RPMI7951 (cell line): Measurements from ENCODE around the gene PVALEF. TPM values are rescaled to one million over a fixed set of nuclear protein-coding genes. Genes with fewer than 3 reads are reported as not detected.

Experiments
- DNase-seq: peaks from one replicate; pipeline ENCODE4 v3.0.0-alpha.2; 2012; ENCODE audit warnings: low read depth
- total RNA-seq: library from RNA; depleted of rRNA; stranded (reverse); fragments of >200 nt; shearing (Covaris generic); gene quantifications from 2 replicates; pipeline ENCODE4 v1.2.3, GENCODE V29; 2014; rRNA removed

PVALEF gene
- total RNA-seq = not detected in 2 replicates

DNA sequence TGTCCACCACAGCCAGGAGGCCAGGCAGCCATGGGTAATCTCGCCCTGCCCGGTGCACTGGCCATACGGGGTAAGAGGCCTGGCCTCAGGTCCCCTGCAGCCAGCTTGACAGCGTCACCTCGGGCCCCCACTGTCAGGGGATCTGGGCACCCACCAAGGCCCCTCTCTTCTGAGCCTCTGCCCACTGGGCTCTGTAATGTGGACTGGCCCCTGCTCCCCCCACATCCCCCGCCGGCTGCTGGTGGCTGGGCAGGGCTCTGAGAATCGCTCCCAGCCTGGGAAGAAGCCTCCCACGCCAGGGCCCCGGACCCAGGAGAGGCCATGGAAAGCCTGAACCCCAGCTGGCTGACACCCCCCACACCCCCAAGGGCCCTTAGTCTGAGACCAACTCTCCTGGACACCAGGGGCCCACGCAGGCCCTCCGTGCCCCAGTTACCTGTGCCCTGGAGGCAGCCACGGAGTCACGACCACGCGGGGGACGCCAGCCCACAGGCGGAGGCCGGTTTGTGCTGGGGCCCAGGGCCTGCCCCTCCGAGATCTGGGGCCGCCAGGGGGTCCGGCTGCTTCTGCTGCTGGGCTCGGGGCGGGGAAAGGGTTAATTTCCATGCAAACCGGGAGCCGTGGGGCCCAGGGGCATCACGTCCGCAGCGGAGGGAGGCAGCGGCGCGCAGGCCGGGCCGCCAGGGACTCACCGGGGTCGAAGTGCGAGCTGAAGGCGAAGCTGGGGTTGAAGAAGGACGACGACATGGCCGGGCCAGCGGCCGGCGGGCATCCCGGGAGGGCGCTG is at the start of gene PVALEF:
Gene PVALEF (plus strand): TSS at position 262 of the 787 bp plus-strand sequence. CDS start 15,720 bp downstream, outside the sequence.
- DNase-seq = no peak

DNA sequence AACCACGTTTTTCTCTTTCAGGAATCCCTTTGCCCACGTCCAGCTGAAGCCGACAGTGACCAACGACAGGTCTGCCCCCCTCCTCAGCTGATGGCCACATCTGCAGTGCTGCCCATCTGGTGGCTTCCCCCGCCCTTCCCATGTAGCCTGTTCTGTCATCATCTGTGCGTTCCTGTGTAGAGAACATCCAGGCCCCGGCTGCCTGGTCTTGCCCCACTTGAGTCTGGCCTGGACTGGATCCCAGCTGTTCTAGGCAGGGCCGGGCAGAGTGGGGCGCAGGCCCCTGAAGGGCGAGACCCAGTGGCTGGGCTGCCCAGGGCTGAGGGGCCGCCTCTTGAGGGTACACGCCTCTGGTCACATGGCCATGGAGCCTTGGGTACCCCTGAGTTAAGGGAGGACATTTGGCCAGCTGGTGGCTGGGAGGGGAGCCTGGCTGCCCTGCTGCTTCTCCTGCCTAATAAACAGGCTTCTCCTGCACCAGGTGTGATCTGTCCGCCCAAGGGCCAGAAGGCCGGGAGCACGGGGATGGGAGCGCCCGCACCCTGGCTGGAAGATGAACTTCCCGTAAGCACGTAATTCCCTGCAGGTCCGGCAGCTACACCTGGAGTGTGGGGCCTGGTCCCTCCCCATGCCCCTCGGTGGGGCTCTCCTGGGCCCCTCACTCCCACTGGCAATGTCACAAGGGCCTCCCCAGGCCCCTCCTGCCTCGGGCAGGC is 49.4 kb upstream of the PVALEF start:
- no peak for DNase-seq

DNA sequence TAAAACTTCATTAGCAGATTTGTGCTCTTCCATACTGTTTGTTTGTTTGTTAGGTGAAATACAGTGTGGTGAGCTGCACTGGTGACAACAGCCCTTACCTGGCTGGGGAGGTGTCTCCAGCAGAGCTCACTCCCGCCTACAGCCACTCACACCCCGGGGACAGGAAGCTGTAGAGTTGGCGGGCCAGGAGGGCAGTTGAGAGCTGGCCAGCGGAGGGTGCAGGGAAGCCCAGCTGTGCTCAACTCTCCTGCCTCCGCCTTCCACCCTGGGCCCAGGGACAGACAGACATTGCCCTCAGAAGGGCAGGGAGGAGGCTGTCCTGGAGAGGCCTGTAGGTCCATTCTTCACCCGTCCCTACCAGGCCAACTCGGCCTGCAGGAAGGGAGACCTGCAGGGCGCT is 48.6 kb upstream of the PVALEF start:
- no peak for DNase-seq

DNA sequence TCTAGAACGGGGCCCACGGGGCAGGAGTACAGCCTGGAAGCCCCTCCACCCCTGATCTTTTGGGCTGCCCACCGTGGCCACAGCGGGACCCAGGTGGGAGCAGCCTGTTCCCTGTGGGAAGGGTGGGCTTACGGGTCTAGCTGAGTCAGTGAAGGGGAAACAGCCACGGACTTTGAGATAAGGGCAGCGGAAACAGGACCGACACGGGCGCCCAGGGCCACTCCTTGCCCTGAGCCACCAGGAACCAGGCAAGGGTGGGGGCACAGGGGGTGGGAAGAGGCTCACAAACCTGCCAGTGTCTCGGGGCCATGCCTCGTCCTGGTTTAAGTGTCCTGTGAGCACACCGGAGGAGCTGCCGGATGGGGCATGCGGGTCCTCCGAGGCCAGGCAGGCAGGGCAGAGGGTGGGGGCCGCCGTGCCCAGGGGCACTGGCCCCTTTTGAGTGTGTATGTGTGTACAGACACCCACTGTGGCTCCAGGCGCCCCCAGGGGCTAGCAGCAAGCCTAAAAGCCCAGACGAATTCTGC is 47.6 kb upstream of the PVALEF start:
- no peak for DNase-seq

DNA sequence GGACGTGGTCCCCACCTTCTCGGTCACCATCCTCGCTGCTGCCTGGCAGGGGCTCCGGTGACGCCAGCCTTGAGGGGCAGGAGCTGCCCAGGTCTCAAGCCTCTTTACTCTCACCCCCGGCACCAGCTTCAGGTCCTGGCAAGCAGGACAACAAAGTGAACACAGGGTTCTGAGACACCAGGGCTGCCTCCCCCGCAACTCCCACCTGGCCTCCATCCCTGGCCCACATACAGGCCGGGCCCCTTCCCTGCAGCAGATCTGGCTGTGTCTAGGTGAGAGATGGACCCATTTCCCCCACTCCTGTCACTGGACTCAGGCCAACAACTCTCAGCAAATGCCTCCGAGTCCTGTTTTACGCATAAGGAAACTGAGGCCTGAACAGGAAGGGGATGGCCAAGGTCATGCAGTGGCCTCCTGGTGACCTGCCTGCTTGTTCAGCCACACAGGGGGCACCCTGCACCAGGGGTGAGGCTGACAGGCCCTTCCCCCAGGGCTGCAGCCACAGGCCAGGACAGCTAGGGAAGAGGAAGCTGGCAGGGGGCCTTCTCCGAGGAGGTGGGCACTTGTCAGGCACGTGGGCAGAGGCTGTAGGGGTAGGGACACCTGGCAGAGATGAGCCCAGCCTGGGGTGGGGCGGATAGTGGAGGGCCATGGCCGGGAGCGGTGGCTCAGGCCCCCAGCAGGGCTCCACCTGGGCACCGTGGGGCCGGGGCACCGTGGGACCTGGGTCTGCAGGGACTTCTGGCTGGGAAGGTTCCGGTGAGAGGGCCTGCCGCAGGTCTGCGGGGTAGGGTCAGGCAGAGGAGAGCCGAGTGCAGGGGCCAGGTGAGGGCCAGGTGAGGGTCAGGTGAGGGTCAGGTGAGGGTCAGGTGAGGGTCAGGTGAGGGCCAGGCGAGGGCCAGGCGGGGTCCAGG is 46.7 kb upstream of the PVALEF start:
- no peak for DNase-seq

DNA sequence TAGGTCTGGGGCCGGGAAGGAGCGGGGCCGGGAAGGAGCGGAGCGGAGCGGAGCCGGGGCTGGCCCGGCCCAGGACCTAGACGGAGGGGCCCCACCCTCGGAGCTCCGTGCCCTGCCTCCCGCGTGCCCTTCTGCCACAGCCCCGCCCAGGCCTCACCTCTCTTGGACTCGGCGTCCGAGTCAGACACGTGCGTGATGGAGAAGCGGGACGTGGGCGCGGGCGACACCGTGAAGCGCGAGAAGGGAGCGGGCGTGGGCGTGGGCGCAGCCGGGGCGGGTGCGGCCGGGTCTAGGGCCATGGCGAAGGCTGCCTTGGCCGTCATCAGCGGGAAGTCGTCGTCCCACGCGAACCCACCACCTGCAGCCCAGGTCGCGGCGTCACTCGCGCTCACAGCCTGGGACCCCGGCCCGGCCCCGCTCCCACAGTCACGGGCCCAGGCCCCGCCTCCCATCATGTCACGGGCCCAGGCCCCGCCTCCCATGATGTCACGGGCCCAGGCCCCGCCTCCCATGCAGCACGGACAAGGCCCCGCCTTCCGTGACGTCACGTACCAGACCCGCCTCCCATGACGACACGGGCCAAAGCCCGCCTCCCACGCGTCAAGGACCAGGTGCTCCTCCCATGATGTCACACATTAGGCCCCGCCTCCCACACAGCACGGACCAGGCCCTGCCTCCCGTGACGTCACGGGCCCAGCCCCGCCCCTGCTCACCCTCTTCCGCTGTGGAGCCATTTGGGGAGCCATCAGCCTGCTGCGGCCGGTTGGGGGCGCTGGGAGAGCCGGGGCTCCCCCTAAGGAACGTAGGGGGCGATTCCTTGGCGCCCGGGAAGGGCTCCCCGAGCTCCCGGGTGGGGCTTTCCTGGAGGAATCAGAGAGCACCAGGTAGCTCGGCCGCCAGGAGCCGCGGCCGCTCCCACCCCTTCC is 45.8 kb upstream of the PVALEF start:
- peak; percentile 81 for DNase-seq

DNA sequence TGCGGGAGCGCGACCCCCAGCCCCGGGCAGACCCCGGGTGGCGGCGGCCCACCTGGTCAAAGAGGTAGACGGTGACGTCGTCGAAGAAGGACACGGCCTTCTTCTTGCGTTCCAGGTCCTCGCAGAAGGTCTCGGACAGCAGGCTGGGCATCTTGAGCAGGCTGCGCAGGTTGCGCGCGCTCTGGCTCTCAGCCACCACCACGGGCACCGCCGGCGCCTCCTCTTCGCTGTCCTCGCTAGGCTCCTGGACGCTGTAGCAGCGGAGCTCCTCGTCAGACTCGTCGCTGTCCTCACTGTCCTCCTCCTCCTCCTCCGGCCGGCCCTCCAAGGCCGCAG is 45.2 kb upstream of the PVALEF start:
- DNase-seq = no peak

DNA sequence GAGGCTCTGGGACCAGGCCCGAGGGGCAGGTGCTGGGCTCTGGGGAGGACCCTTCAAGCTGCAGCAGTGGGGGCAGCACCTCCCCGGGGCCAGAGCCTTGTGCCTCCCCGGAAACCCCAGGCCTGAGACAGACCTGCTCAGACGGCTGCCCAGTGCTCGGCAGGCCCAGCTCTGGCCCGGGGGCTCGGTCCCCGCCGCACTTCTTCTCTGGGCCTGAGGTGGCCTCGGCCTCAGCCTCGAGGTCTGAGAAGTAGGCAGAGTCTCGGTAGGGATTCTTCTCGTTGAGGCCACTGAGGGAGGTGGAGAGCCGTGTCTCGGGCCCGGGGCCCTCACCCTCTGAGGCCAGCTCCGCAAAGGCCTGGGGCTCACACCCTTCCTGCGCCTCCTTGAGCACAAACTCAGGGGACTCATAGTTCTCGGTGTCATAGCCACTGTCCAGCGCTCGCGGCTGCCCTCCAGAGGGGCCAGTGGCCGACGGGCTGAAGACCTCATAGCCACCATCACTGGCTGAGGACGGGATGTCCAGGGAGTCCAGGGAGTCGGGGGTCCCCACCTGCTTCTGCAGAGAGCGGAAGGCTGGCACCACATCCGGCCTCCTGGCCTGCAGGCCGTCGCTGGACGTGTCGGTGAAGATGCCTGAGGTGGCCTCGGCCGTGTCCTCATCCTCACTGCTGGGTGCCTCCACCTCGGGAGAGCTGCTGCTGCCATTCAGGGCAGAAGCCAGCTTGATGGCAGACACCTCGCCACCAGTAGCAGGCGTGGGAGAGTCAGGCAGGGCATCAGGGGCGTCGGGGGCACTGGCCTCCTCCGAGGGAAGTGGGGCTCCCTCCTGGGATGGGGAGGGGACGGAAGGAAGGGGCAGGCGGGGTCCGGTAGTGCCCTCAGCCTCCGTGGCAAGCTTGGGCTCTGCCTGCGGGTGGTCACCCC is 44.3 kb upstream of the PVALEF start:
- no peak for DNase-seq

DNA sequence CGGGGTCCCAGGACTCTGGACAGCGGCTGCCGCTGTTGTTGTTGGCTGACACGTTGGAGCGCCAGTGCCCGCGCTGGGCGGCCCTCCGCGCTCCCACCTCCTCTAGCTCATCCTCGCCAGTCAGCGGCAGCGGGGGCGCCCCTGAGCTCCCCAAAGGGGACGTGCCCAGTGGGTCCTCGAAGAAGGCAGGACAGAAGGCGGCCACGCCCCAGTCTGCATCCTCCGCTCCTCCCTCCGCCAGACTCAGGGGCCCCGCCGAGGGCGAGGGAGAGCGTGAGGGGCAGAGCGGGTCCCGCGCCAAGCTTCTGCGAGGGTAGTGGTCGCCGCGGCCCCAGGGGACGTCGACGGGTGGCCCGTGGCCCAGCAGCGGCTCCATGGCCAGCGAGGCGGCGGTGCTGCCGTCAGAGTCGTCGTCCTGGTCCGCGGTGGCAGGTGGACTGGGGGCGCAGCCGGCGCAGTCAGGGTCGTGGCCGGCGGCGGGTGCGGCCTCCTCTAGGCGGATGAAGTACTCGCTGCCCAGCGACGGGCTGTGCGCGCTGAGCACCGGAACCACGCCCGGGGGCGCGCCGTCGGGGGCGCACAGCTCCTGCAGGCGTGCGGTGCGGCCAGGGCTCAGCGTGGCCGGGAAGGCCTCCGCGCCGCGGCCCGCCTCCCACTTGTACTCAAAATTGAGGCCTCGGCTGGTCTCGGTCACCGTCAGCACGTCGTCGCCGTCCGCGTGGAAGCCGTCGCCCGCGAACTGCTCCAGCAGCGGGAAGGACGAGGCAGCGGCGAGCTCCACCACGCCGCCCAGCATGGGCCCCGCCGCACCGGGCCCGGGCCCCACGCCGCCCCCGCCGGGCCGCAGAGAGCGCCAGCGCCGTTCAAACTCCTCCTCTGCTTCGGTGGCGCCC is 43.2 kb upstream of the PVALEF start:
- DNase-seq = no peak

DNA sequence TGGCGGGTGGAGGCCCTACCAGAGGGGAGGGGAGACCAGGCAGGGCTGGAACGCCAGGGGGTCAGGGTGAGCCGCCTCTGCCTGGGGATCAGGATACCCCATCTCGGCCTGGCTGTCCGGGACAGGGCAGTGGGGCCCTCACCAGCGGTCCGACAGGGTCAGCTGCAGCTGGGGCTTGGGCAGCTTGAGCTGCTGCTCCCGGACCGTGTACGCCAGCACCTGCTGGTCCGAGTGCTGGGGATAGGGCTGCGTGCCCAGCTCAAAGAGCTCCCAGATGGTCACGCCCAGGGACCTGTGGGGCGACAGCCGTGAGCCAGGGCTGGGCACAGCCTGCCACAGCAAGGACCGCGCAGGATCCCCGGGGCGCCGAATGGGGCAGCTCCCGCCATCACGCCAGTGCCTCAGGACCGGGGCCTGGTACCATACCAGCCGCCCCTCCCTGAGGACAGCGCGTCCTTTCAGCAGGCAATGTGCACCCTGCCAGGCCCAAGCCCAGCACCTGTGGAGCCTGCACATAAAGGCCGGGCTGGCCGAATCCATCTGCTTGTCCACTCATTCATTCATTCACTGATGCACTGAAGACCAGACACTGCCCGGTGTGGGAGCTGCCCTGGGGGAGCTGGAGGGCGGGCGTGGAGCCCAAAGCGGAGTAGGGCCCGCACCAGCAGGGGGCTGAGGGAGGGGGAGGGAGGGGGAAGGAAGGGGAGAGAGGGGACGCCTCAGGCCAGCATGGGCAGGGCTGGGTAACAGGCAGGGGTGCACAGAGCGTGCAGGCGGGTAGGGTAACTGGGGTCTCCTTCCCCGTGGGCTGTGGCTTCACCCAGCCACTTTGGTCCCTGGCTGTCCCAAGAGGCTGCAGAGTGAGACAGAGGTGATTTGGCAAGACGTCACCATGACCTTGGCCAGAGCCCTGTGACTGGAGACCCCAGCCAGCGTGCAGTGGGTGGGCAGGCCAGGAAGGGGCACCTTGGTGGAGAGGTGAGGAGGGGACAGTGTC is 42.0 kb upstream of the PVALEF start:
- no peak for DNase-seq

DNA sequence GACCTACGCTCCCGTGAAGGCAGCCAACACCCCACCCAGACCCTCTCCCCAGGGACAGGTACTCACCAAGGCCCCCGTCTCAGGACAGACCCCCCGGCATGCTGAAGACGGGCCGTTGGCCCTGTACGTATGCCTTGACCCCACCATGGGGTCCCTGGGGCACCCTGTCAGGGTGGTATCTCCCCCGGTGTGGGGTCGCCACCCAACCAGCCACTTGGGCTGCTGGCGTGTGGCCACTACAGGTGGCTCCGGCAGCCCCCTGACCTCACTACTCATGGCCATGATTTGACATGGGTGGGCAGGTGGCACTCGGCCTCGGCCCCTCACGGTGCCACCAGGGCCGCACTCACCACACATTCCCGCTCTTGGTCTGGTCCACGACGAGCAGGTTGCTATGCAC is 40.9 kb upstream of the PVALEF start:
- no peak for DNase-seq

DNA sequence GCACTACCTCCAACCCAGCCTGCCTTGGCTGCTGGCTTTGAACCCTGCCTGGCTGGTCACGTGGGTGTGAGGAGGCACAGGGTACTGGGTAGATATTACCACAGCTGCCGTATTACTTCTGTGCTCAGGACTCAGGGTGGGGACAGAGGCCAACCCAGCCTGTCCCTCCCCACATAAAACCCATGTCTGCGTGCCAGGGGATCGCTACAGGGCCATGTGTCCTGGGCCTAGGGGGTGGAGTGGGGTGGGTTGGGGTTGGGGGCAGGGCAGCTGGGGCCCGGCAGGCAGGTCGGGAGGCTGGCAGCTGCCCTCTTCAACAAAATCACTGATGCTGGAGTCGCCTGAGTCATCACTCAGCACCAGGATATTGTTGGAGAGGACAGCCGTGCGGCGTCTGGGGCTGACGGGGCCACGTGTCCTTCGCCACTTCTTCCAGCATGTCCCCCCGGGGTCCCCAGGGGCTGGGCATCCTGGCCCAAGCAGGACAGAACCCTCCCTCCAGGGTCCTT is 39.7 kb upstream of the PVALEF start:
- DNase-seq = peak; percentile 8

DNA sequence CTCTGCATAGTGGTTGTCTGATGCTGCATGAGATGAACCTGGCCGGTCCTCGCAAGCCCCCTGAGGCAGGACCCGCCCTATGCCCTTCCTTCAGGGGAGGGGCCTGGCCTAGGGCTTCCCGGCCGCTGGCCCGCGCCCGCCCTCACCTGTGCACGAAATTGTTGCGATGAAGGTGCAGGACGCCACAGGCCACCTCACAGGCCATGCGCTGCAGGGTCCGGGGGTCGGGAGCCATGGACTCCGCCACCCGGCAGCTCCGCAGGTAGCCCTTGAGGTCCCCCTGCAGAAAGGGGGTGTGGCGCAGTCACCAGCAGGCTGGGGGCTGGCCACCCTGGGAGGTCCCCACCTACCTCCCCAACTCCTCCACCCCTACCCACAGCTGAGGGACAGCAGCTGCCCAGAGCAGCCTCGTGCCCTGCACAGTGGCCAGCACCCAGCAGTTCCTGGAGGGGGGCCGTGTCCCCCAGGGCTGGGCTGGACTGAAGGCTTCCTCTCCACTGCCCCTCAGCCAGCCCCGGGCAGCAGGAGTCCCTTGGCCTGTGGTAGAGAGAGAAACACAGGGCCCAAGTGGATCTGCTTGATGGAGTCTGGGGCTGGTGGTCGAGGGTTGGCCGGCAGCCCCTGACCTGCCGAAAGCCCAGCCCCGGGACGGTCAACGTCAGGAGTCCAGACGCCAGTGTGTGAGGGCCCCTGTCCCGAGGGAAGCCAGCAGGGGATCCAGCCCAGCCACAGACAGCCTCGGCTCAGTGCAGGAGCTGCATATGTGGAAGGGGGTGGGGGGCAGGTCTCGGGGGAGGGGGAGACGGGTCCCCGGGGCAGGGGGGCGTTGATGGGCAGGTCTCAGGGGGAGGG is 38.8 kb upstream of the PVALEF start:
- no peak for DNase-seq

DNA sequence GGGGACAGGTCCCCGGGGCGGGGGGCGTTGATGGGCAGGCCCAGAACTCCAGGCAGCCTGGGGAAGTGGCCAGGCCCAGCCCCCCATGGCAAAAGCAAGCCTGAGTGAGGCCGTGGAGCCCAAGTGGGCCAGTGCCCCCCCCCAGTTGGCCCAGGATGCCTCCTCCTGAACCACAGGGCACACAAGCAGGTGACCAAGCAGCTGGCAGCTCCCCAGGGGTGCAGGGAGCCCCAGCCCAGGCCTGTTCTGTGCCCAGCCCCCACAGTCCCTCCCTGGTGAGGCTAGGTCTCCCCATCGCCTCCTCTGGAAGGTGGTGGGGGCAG is 38.2 kb upstream of the PVALEF start:
- DNase-seq = no peak

DNA sequence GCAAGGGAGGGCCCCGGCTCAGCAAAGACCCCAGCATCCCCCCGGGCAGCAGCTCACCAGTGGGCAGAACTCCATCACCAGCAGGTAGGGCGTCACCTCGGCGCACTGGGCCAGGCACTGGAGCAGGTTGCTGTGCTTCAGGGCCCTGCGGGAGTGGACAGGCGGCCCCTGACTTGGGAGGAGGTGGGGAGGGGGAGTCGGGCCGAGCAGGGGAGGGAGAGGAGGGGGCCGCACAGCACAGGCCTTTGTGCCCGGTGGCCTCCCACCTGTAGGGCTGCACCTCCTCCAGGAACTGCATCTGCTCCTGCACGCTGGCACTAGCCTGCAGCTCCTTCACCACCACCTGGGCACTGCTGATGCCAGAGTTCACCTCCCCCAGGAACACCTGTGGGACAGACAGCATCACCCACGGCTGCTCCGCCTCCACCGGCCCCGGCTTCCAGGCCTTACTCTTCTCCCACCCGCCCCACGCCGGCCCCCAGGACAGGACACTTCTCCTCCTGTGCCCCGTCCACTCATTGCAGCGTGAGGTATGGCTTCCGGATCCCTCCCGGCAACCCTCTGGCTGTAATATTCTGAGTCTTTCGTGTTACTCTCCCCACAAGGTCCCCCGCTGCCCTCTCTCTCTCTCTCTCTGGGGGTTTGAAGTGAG is 37.7 kb upstream of the PVALEF start:
- no peak for DNase-seq

DNA sequence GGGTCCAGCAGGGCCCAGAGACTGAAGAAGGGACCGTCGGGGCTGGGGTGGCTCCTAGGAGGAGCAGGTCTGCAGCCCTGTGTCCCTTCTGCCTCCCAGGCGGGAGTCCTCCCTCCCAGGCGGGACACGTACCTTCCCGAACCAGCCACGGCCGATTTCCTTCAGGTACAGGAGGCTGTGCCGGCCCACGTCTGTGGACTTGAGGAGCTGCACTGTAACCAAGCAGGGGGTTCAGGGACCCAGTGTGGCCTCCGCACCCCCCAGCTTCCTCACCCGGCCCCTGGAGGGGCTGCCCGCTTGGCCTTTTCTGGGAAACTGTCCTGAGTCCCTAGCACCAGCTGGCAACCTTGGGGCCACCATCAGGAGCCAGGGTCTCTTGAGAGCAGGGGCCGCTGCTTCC is 37.0 kb upstream of the PVALEF start:
- no peak for DNase-seq
